Skeletal muscle tissue (tissue), 1 donor: Measurements from ENCODE around the gene VHLL. TPM values are rescaled to one million over a fixed set of nuclear protein-coding genes. Genes with fewer than 3 reads are reported as not detected.

ENCODE experiments used
- total RNA-seq: library from RNA; depleted of rRNA; stranded (reverse); fragments of >200 nt; gene quantifications from one replicate; pipeline ENCODE4 v1.2.3, GENCODE V29; 2014

The VHLL gene
- total RNA-seq, 1 donor from 2014 or later, result not detected

Other genes with a start within 250 kb of the VHLL start
- 15.7 TPM for gene UBQLN4, start 245.5 kb downstream of the VHLL start, total RNA-seq
- 35.0 TPM for gene LAMTOR2, start 244.5 kb downstream of the VHLL start, total RNA-seq
- gene RAB25, start 238.1 kb downstream of the VHLL start, total RNA-seq, result not detected
- gene MEX3A, start 216.8 kb downstream of the VHLL start, total RNA-seq, result 6.8 TPM
- 399 TPM for gene LMNA, start 184.6 kb downstream of the VHLL start, total RNA-seq
- gene SEMA4A, start 145.7 kb downstream of the VHLL start, total RNA-seq, result 4.2 TPM
- 3.1 TPM for gene SLC25A44, start 105.2 kb downstream of the VHLL start, total RNA-seq
- gene PMF1, start 86.3 kb downstream of the VHLL start, total RNA-seq, result 50.6 TPM
- 1.0 TPM for gene BGLAP, start 57.1 kb downstream of the VHLL start, total RNA-seq
- gene PAQR6, start 51.3 kb downstream of the VHLL start, total RNA-seq, result 1.0 TPM
- gene SMG5, start 16.5 kb downstream of the VHLL start, total RNA-seq, result 25.6 TPM
- 4.2 TPM for gene TMEM79, start 15.0 kb downstream of the VHLL start, total RNA-seq
- gene GLMP, start 3.6 kb downstream of the VHLL start, total RNA-seq, result 20.4 TPM
- 293 TPM for gene CCT3, start 39.0 kb upstream of the VHLL start, total RNA-seq
- gene TSACC, start 39.2 kb upstream of the VHLL start, total RNA-seq, result 2.1 TPM
- gene RHBG, start 69.9 kb upstream of the VHLL start, total RNA-seq, result not detected
- 7.8 TPM for gene MEF2D, start 201.5 kb upstream of the VHLL start, total RNA-seq